ENCODE measurements around the gene BTBD6.

BTBD6 gene

DNA sequence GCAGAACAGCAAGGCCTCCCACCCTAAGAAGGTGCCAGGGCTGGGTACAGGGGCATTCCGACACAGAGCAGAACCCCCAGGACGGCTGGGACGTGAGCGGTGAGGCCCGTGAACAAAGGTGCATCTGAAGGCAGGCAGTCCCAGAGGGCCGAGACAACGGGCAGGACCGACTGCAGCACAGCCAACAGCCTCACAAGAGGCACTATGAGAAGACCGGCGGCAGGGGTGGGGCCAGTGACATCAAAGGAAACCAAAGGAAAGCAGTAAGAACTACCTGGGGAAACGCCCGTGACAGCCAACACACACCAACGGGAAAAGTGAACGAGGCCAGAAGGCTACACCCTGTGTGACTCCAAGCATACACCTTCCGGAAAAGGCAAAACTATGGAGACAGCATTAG lies 9.1 kb downstream of the BTBD6 start:
- Mint-ChIP-seq H3K27ac (no peak overlapping the region), H3K27me3 (ENCODE audit: low read depth, poor library complexity) (no peaks in the 10 kb centered on the region), H3K36me3 (ENCODE audit: low read depth) (no peaks in the 10 kb centered on the region), H3K4me3 (no peak overlapping the region), H3K4me1 (peaks cover 11% of the 10 kb centered on the region), H3K9me3 (no peaks in the 10 kb centered on the region)
- TF ChIP-seq CTCF (IDR thresholded peaks at IDR 0.05) = no peak
- no peak for DNase-seq

DNA sequence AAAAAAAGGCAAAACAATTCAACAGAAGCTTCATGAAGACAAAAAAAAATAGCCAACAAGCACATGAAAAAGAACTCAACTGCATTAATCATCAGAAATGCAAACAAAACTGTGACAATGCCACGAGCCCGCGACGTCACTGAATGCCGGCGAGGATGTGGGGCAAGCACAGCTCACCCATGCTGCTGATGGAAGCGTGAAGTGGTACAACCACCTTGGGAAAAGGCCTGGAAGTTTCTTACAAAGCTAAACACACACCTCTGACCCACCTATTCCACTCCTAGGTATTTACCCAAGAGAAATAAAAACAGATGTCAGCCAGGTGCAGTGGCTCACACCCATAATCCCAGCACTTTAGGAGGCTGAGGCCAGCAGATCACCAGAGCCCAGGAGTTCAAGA lies 10.5 kb downstream of the BTBD6 start:
- Mint-ChIP-seq H3K27ac (no peak overlapping the region), H3K36me3 (ENCODE audit: low read depth) (peaks cover 3% of the 10 kb centered on the region), H3K27me3 (ENCODE audit: low read depth, poor library complexity) (no peaks in the 10 kb centered on the region), H3K4me1 (peaks cover 11% of the 10 kb centered on the region), H3K9me3 (no peaks in the 10 kb centered on the region), H3K4me3 (no peak overlapping the region)
- no peak for DNase-seq
- no peak for TF ChIP-seq CTCF (IDR thresholded peaks at IDR 0.05)

DNA sequence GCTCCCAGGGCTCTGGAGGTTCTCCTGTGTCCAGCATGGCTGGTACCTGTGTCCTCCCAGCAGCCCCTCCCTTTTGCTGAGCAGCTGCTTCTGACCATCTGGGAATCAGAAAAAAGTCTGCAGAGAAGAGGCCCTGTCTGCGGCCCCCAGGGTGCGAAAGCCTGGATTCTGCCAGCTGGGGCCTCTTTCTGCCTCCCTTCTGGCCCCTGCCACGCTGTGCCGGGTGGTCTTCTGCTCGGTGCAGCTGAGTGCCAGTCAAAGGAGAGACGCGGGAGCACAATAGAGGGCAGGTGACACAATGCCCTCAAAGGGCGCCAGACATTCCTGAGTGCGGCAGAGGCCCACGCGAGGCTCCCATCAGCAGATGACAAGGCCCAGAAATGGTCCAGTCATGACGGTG lies 12.6 kb downstream of the BTBD6 start:
- H3K27me3 Mint-ChIP-seq (ENCODE audit: low read depth, poor library complexity) = peaks cover 3% of the 10 kb centered on the region
- H3K4me3 Mint-ChIP-seq = no peak overlapping the region
- no peak overlapping the region for H3K27ac Mint-ChIP-seq
- H3K4me1 Mint-ChIP-seq = peaks cover 11% of the 10 kb centered on the region
- TF ChIP-seq CTCF (IDR thresholded peaks at IDR 0.05) = no peak
- no peak for DNase-seq
- H3K9me3 Mint-ChIP-seq = peaks cover 4% of the 10 kb centered on the region
- peaks cover 17% of the 10 kb centered on the region for H3K36me3 Mint-ChIP-seq (ENCODE audit: low read depth)

DNA sequence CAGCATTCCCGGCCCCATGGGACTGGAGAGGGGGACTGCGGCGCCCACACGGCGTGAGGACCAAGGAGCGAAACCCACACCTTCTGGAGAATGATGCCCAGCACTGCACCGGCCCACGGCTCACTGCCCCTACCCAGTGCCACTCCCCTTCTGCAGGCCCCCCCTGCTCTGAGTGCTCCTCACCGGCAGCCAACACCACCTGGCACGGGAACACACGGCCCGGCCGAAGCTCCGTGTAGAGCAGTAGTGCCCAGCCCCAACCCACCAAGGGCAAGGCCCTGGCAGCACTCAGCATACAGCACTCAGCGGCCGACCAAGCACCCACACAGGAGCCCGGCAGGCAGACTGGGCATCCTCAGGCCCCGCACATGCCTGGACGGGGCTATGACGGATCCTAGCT lies 13.4 kb downstream of the BTBD6 start:
- H3K27me3 Mint-ChIP-seq (ENCODE audit: low read depth, poor library complexity) = peaks cover 3% of the 10 kb centered on the region
- H3K4me1 Mint-ChIP-seq = peaks cover 11% of the 10 kb centered on the region
- no peak overlapping the region for H3K27ac Mint-ChIP-seq
- DNase-seq = no peak
- TF ChIP-seq CTCF (IDR thresholded peaks at IDR 0.05) = no peak
- peaks cover 26% of the 10 kb centered on the region for H3K36me3 Mint-ChIP-seq (ENCODE audit: low read depth)
- peaks cover 4% of the 10 kb centered on the region for H3K9me3 Mint-ChIP-seq
- no peak overlapping the region for H3K4me3 Mint-ChIP-seq

- H3K36me3 Mint-ChIP-seq (ENCODE audit: low read depth) = peaks cover 37% of the 10 kb centered on the region
- H3K27ac Mint-ChIP-seq = no peak overlapping the region
- peaks cover 6% of the 10 kb centered on the region for H3K4me1 Mint-ChIP-seq
- peaks cover 4% of the 10 kb centered on the region for H3K9me3 Mint-ChIP-seq
- TF ChIP-seq CTCF (IDR thresholded peaks at IDR 0.05) = no peak
- peaks cover 3% of the 10 kb centered on the region for H3K27me3 Mint-ChIP-seq (ENCODE audit: low read depth, poor library complexity)
- no peak for DNase-seq
- no peak overlapping the region for H3K4me3 Mint-ChIP-seq
Observed at GRCh38 chr14:105267820-105268548, 19.7 kb downstream of the BTBD6 start.

- H3K4me3 Mint-ChIP-seq = no peak overlapping the region
- DNase-seq = no peak
- no peak overlapping the region for H3K27ac Mint-ChIP-seq
- TF ChIP-seq CTCF (IDR thresholded peaks at IDR 0.05) = no peak
- peaks cover 3% of the 10 kb centered on the region for H3K27me3 Mint-ChIP-seq (ENCODE audit: low read depth, poor library complexity)
- peaks cover 34% of the 10 kb centered on the region for H3K36me3 Mint-ChIP-seq (ENCODE audit: low read depth)
- H3K9me3 Mint-ChIP-seq = peaks cover 4% of the 10 kb centered on the region
- H3K4me1 Mint-ChIP-seq = peaks cover 9% of the 10 kb centered on the region
Observed at GRCh38 chr14:105268736-105269354, 20.5 kb downstream of the BTBD6 start.
